C4-2B (cell line): ENCODE measurements around the gene ME1.

Experiments
- ZFX ChIP-seq: fragments of 450-650 bp; IDR thresholded peaks from 2 replicates; pipeline ENCODE4 v1.6.1; 2017
- TF ChIP-seq, protein P1 (sequence below): fragments of 450-650 bp; conservative IDR thresholded peaks from 2 replicates; pipeline ENCODE4 v1.5.1; 2017; ENCODE audit warnings: mild to moderate bottlenecking

DNA sequence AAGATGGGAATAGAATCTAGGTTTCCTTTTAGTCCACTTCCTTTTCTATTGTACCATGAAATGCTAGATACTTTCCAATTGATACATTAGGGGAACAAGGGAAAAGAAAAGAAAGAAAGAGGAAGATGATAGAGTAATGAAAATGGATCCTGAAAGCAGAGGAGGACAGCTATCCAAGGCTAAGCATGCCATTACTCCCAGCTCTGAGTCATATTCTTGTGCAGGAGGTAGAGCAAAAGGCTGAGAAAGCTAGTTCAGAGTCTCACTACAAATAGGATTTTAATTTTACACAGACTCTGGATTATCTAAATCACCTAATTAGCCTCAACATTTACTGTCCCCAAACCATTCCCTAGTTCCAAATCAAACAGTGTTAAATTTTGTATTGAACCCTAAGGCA lies 214.0 kb downstream of the ME1 start:
- TF ChIP-seq, protein P1, sequence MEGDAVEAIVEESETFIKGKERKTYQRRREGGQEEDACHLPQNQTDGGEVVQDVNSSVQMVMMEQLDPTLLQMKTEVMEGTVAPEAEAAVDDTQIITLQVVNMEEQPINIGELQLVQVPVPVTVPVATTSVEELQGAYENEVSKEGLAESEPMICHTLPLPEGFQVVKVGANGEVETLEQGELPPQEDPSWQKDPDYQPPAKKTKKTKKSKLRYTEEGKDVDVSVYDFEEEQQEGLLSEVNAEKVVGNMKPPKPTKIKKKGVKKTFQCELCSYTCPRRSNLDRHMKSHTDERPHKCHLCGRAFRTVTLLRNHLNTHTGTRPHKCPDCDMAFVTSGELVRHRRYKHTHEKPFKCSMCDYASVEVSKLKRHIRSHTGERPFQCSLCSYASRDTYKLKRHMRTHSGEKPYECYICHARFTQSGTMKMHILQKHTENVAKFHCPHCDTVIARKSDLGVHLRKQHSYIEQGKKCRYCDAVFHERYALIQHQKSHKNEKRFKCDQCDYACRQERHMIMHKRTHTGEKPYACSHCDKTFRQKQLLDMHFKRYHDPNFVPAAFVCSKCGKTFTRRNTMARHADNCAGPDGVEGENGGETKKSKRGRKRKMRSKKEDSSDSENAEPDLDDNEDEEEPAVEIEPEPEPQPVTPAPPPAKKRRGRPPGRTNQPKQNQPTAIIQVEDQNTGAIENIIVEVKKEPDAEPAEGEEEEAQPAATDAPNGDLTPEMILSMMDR = no peak
- no peak for TF ChIP-seq ZFX
